A549 (cell line): ENCODE data around the gene EXOSC6. TPM values are rescaled to one million over a fixed set of nuclear protein-coding genes. Genes with fewer than 3 reads are reported as not detected.

ENCODE experiments used
- ATOH8 ChIP-seq: fragments of 250-450 bp; sonication (Bioruptor Pico); IDR thresholded peaks from 2 replicates; pipeline ENCODE4 v1.5.0; 2020; ENCODE audit warnings: low read depth, mild to moderate bottlenecking, moderate library complexity
- CBX8 ChIP-seq: fragments of 200-600 bp; sonication (generic); IDR thresholded peaks from 2 replicates; pipeline ENCODE4 v1.6.1; 2016
- CTCF ChIP-seq: fragments of >200 bp; sonication (Bioruptor Twin); formaldehyde crosslinking; IDR thresholded peaks from 3 replicates; pipeline ENCODE4 v1.5.1; 2016
- E2F6 ChIP-seq: IDR thresholded peaks from 2 replicates; pipeline ENCODE4 v1.6.1; 2012; ENCODE audit warnings: low read depth, borderline replicate concordance
- EHF ChIP-seq: fragments of 250-450 bp; sonication (Bioruptor Pico); IDR thresholded peaks from 2 replicates; pipeline ENCODE4 v1.5.0; 2020; ENCODE audit warnings: mild to moderate bottlenecking
- ELK1 ChIP-seq: fragments of 150-350 bp; IDR thresholded peaks from 2 replicates; pipeline ENCODE4 v1.6.1; 2014; ENCODE audit warnings: low read depth, mild to moderate bottlenecking, low read length
- EP300 ChIP-seq, 2 experiments: fragments of >200 bp; sonication (Bioruptor Twin); formaldehyde crosslinking; IDR thresholded peaks; 2 replicates in 1 of 2; 3 replicates in 1 of 2; pipeline ENCODE4 v1.6.1; 2016 to 2017
- HES2 ChIP-seq: fragments of >200 bp; sonication (Bioruptor Twin); formaldehyde crosslinking; IDR thresholded peaks from 2 replicates; pipeline ENCODE4 v1.6.1; 2016
- HMGXB4 ChIP-seq: fragments of 250-450 bp; sonication (Bioruptor Pico); IDR thresholded peaks from 2 replicates; pipeline ENCODE4 v1.5.0; 2021; ENCODE audit warnings: mild to moderate bottlenecking, moderate library complexity, borderline replicate concordance
- HOXA7 ChIP-seq: fragments of 250-450 bp; sonication (Bioruptor Pico); IDR thresholded peaks from 2 replicates; pipeline ENCODE4 v1.5.0; 2020; ENCODE audit warnings: mild to moderate bottlenecking, moderate library complexity
- HOXB5 ChIP-seq: fragments of 250-450 bp; sonication (Bioruptor Pico); IDR thresholded peaks from 2 replicates; pipeline ENCODE4 v1.5.0; 2020; ENCODE audit warnings: mild to moderate bottlenecking, moderate library complexity
- KDM1A ChIP-seq: fragments of 200-600 bp; sonication (generic); IDR thresholded peaks from 2 replicates; pipeline ENCODE4 v1.6.1; 2016; ENCODE audit warnings: low read depth, mild to moderate bottlenecking
- MAZ ChIP-seq: fragments of 150-350 bp; IDR thresholded peaks from 2 replicates; pipeline ENCODE4 v1.6.1; 2014; ENCODE audit warnings: antibody characterized with exemption, low read depth, low read length, borderline replicate concordance
- POLR2AphosphoS2 ChIP-seq: conservative IDR thresholded peaks from 2 replicates; pipeline ENCODE4 v1.6.1; 2012; ENCODE audit warnings: low read length, improper control_type of control experiment, inconsistent platforms
- RARB ChIP-seq: fragments of 250-450 bp; sonication (Bioruptor Pico); IDR thresholded peaks from 2 replicates; pipeline ENCODE4 v1.8.0; 2021; ENCODE audit warnings: mild to moderate bottlenecking, moderate library complexity
- REST ChIP-seq: fragments of 200-600 bp; sonication (generic); IDR thresholded peaks from 2 replicates; pipeline ENCODE4 v1.6.1; 2016; ENCODE audit warnings: antibody characterized with exemption, mild to moderate bottlenecking, moderate library complexity
- SMC3 ChIP-seq: fragments of >200 bp; sonication (Bioruptor Twin); formaldehyde crosslinking; IDR thresholded peaks from 3 replicates; pipeline ENCODE4 v1.6.1; 2018; ENCODE audit warnings: inconsistent platforms
- polyA plus RNA-seq, 4 experiments: library from polyadenylated mRNA; depleted of rRNA in 3 of 4; stranded (reverse); fragments of >200 nt; fragmentation: RNase III in 1 of 4; extraction: RNeasy Plus Mini Kit Qiagen cat#74134 plus additional on column Dnase treatment in 1 of 4; gene quantifications; 2 replicates in 3 of 4; 3 replicates in 1 of 4; pipeline ENCODE4 v1.2.3, GENCODE V29; 2011 to 2017

EXOSC6 gene
- polyA plus RNA-seq, 2 of the 4 experiments (the other 2 are of a cell fraction), result 12.2 to 15.0 TPM

GRCh38 chr16:70251629-70252354 is at the start of gene EXOSC6 (continued):
- TF ChIP-seq HMGXB4 (CRISPR knock-in tag), result peak; percentile 83; the same call in 1 of the 2 replicates
- TF ChIP-seq SMC3, result no peak
- peak; percentile 22; the same call in 1 of the 2 replicates for TF ChIP-seq REST
- TF ChIP-seq E2F6, result peak; percentile 57; the same call in 1 of the 2 replicates
- TF ChIP-seq MAZ, result 0 out of 2 replicates have a peak, but pooled peaks have one; percentile 14
- TF ChIP-seq RARB (CRISPR knock-in tag), result no peak
- TF ChIP-seq KDM1A, result no peak
- TF ChIP-seq HOXB5, result no peak
- no peak for TF ChIP-seq CBX8
- peak in 1 of 2 experiments; percentile 13; a peak in 1 of 5 replicates for TF ChIP-seq EP300 (IDR thresholded peaks at IDR 0.05)
- TF ChIP-seq EHF (CRISPR knock-in tag), result no peak
- TF ChIP-seq ELK1, result no peak
- TF ChIP-seq HOXA7 (CRISPR knock-in tag), result peak; percentile 75; the same call in 1 of the 2 replicates
- TF ChIP-seq ATOH8 (CRISPR knock-in tag), result no peak
- peak; percentile 86; the same call in 1 of the 2 replicates for TF ChIP-seq POLR2AphosphoS2
- TF ChIP-seq CTCF, result peak; percentile 72
- TF ChIP-seq HES2, result no peak
- TF ChIP-seq, all 56 proteins: peak for 19
